HG03103 (cell line): ENCODE measurements around the gene PYCR2.

Experiments
- ATAC-seq: cut with Tn5 transposase; IDR thresholded peaks from one replicate; pipeline ENCODE4 v1.9.1; 2021; ENCODE audit warnings: low read depth; ENCODE audit not compliant: unreplicated experiment

The PYCR2 gene

DNA sequence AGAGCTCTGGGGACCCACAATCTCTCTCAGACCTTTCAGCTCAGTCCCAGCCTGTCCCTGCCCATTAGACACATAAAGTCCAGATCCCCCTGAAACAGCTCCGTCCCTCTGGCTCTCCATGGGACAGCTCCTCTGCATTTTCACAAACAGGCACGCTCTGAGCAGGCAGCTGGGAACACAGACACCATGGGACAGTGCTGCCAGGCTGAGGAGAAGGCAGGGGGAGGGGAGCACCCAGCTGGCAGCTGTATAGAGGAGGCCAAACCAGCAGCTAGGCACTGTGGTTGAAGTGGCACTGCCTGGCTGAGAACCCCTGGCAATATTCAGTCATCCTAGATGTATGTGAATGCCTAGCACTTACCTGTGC is 43.8 kb downstream of the PYCR2 start:
- no peak for ATAC-seq

DNA sequence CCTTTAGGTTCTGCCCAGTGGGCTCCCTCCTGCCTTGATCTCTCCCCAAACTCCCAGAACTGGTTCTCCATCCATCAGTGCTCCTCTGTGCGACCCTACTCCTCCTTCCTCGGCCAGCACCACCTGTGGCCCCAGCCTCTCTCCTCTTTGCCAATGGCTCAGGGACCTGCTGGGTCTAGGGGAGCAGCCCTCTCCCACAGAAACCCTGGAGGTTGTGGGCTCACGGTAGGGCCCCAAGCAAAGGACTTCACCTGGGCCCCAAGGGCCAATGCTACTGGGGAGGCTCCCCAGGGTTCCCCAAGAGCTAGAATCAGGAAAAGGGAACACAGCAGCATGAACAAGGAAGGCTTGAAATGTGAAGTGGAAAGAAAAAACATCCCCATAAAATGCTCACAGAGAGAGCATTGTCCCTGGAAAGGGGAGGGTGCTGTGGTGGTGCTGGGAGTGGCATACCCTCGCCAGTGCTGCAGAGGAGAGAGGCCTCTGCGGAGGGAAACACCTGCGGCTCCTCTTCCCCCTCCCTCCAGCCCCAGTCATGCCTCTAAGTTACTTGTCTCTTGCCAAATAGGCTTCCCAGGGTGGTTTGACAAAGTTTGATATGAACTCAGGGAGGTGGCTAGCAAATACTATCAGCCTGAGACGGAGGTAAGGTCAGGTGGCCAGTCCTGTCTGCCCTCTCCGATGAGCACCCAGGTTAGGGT is 44.4 kb downstream of the PYCR2 start:
- no peak for ATAC-seq

DNA sequence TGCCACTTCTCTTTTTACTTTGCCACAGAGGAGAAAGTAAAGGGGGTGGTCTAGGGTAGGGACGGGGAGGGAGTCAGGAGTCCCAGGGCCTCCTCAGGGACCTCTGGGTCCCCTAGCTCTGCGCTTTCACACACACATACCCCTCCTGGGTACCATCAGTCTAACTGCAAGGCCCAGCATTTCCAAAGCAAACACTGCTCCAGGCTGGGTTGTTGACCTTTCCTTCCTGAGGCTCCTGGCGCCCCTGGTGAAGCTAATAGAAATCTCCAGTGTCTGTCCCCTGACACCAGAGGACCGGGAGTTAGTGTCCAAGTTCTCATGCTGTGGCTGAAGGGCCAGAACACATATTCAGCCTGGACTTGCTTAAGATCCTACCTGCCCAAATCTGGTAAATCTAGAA is 45.8 kb downstream of the PYCR2 start:
- no peak for ATAC-seq

DNA sequence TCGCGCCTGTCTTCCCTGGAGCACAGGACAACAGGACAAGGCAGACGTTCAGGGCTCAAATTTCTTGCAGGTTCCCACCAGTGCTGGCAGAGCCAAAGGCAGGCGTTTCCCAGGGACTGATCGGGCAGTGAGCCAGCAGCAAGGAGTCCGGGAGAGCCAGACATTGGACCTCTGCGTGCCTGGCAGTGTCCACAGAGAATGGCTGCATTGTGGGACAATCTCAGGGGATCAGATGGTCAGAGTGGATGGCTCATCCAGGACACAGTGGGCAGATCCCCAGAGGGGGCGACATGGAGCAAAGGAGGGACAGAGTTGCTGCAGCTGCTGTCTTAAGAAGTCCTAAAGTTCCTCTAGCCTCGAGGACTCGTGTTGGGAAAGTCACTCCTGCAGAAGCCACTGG is 46.5 kb downstream of the PYCR2 start:
- no peak for ATAC-seq

DNA sequence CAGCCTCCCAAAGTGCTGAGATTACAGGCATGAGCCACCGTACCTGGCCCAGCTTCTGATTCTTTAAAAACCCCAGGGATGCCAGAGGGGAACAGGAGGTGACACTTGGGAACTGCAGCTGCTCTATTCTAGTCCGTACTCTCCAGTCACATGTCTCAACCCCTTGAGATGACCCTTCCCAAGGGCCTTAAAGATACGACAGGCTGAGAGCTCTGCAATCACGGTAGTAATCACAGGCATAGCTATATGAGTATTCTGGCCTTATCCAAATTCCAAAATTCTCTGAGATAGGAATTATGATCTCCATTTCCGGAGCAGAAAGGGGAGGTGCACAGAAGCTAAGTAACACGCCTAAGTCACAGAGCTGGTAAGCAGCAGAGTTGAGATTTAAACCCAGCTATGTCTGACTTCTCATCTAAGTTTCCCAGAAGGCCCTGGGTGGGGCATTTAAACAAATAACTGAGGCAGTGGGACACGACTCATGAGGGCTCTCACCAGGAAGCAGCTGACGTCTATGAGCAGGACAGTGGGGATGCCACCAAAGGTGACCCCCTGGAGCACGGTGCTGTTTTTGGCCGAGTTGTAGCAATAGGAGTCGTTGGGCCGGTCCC is 47.0 kb downstream of the PYCR2 start:
- ATAC-seq = no peak

DNA sequence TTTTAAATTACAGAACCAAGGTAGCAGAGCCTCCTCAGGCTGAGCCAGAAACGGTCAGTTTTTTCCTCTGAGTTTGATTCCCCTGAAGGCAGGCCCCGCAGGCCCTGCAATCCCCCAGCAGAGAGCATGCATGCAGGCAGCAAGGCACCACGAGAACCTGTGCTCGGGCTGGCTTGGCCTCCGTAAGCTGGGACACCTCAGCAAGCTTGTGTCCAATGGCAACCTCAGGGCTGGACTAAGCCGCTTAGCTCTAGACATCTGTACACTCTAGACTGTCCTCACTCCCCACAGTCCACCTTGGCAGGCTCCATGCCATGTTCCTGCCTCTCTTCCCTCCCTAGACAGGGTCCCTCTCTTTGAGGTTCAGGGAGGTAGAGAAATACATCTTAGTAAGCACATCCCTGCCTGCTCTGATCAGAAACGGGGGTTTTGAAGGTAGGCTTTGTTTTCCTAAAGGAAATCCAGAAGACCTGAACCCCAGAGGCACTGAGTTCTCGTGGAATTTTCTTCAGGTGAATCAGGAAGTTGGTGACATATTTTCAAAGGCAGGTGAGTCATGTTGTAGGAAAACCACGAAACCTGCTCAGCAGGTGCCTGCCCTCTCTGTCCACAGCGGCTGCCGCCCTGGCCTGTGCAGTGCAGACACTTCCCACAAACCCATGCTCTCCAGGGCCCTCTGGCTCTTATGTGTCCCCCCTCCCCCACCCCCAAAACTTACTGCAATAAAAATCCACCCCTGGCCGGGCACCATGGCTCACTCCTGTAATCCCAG is 48.8 kb downstream of the PYCR2 start:
- no peak for ATAC-seq

DNA sequence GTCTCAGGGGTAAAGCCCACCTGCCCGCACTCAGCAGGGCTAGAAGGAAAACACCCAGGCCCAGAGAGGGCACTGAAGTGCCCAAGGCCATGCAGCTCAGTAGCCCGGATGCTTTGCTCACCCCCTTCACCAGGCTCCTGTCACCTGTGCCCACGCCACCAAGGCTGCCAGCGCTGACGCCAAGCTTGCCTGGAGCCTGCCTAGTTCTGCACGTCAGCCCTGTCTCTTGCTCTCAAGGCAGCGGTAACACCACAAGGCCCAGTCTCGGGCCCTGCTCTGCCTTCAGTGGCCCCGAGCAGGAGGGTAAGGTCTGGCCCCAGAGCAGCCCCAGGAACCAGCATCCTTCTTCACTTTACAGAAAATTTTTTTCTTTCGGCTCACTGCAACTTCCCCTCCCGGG is 49.6 kb downstream of the PYCR2 start:
- no peak for ATAC-seq

DNA sequence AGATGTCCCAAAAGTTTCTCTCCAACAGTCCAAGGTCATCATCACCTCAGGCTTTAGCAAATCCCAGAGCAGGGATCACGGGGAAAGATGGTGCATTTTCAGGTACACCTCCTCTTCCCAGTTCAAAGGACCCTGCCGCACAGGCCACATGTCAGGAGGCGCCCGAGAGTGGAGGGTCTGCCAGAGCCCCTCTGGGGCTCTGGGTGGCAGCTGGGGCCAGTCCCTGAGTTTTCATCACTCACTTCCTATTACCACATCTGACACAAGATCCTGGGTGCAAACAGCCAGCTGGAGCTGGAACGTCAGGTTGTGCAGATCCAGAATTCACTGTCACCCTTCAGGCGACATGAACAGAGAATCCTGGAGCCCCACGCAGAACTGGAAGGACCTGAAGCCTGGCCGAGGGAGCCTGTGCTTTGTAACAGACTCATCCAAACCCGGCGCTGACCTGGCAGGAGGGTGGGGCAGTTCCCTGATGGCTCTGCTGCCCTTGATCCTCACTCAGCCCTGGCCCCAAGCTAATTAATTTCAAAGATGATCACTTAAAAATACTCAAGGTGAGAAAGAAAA is 50.7 kb downstream of the PYCR2 start:
- no peak for ATAC-seq

DNA sequence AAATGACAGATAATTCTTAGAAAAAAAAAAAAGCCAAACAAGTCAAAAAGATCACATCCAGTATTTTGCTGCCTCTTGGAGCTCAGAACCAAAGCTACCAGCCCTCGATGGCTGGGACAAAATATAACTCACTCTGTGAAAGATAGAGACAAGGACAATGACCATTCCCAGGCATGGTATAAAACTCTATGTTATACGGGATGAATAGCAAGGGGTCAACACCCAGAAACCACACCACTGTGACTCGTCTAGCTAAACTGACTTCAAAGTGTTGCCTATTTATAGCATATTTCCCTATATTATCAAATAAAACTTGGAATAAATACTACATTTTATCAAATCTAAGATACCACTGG is 52.0 kb downstream of the PYCR2 start:
- no peak for ATAC-seq

DNA sequence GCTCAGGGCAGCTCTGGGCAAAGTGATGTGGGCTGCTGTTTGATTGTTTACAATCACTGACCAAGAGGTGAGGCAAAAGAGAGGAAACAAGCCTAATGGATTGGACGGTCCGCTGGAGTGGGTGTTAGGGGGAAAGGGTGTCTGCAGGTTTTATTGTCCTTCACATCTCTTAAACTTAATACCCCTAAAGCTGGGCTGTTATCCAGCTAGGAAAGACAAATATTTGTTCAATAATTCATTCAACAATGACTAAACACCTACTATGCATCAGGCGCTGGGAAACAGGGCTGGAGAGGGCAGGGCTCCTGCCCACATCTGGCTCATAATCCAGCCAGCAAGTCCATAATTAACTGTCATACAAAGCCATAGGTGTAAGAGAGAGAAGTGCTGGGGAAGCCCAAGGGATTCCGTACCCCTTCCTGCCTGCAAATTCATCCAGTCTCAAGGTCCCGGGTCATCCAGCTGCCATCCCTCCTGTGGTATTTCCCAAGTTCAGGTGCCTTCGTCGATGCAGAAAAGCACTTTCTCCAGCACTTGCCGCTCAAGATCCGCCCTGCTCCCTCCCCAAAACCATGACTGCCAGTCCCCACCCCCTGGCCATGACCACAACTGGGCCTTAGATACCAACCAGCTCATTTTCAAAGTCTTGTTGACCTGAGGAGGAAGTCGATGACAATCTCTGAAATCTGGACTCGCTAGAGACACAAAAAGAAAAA is 52.5 kb downstream of the PYCR2 start:
- ATAC-seq = no peak

DNA sequence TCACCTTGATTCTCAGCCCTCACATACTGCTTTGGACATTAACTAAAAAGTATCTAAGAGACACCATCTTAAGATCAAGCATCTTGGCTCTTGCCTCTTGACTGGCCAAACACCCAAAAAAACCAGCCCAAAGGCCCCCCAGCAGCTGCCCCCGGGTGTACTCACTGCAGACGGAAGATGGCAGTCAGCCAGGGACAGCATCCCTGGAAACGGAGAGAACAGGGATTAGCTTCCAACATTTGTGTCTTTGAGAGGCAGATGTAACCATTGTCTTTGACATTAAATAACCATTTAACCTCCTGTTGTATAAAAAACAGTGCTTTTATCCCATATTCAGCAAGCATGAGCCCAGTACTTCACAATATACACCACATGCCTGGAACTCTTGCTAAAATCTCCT is 53.1 kb downstream of the PYCR2 start:
- no peak for ATAC-seq
